Liver (tissue), 9 donors: Measurements from ENCODE around the gene TMEM41A. TPM values are rescaled to one million over a fixed set of nuclear protein-coding genes. Genes with fewer than 3 reads are reported as not detected.

Experiments
- DNase-seq: peaks from one replicate; pipeline ENCODE4 v3.0.0-alpha.2; 2017; ENCODE audit warnings: low spot score
- H3K27ac ChIP-seq, 2 donors: one replicate each; pipeline ENCODE4 v1.7.0; 2013; ENCODE audit warnings: inconsistent platforms in 2 of 2, low read length in 2 of 2, control low read depth in 1 of 2, low read depth in 1 of 2, mild to moderate bottlenecking in 1 of 2
- H3K27me3 ChIP-seq, 4 donors: one replicate each; pipeline versions ENCODE4 v1.6.1 to v1.7.0; 2013; ENCODE audit warnings: low read length in 3 of 4, inconsistent platforms in 1 of 4, mild to moderate bottlenecking in 1 of 4, moderate library complexity in 1 of 4; ENCODE audit not compliant: control insufficient read depth in 4 of 4, insufficient read depth in 4 of 4
- H3K36me3 ChIP-seq, 4 donors: one replicate each; pipeline versions ENCODE4 v1.6.1 to v1.7.0; 2013; ENCODE audit warnings: low read length in 3 of 4, mild to moderate bottlenecking in 3 of 4, low read depth in 1 of 4, moderate library complexity in 1 of 4; ENCODE audit not compliant: control insufficient read depth in 4 of 4, insufficient read depth in 3 of 4
- H3K4me1 ChIP-seq, 4 donors: one replicate each; pipeline versions ENCODE4 v1.6.1 to v1.7.0; 2013; ENCODE audit warnings: low read length in 3 of 4, mild to moderate bottlenecking in 3 of 4, moderate library complexity in 1 of 4; ENCODE audit not compliant: control insufficient read depth in 4 of 4, insufficient read depth in 4 of 4
- H3K4me3 ChIP-seq, 3 donors: one replicate each; pipeline versions ENCODE4 v1.6.1 to v1.7.0; 2013; ENCODE audit warnings: low read length in 3 of 3, control low read depth in 1 of 3, low read depth in 1 of 3, mild to moderate bottlenecking in 1 of 3
- H3K9ac ChIP-seq, 2 donors: one replicate each; pipeline ENCODE4 v1.7.0; 2013; ENCODE audit warnings: low read length in 2 of 2, mild to moderate bottlenecking in 2 of 2, moderate library complexity in 2 of 2, control low read depth in 1 of 2, low read depth in 1 of 2
- H3K9me3 ChIP-seq, 4 donors: one replicate each; pipeline versions ENCODE4 v1.6.1 to v1.7.0; 2013; ENCODE audit warnings: low read length in 3 of 4; ENCODE audit not compliant: control insufficient read depth in 4 of 4
- ATF3 ChIP-seq: IDR thresholded peaks from 2 replicates; pipeline ENCODE4 v1.6.1; 2016; ENCODE audit warnings: antibody characterized with exemption
- RXRA ChIP-seq, 2 donors: IDR thresholded peaks; 2 replicates each; pipeline ENCODE4 v1.6.1; 2017 to 2018; ENCODE audit warnings: antibody characterized with exemption in 2 of 2, mild to moderate bottlenecking in 1 of 2
- WGBS: extraction: QIAGEN DNeasy Blood & Tissue Kit; methylation state at CpG from one replicate; pipeline ENCODE4 v1.1.7; 2013; 5-methylcytosine and 5-hydroxymethylcytosine counted together
- polyA plus RNA-seq, 2 donors: library from polyadenylated mRNA; stranded (reverse) in 1 of 2; unstranded in 1 of 2; fragments of 200-250 nt in 1 of 2; fragments of >200 nt in 1 of 2; fragmentation: Nextera tagmentation in 1 of 2; extraction: Ambion mirVana in 1 of 2; gene quantifications; one replicate each; pipeline versions ENCODE4 v1.2.1 to v1.2.3, GENCODE V29; 2013 to 2015
- total RNA-seq, 2 donors: library from RNA; depleted of rRNA; stranded (reverse); fragments of >200 nt; gene quantifications; one replicate each; pipeline ENCODE4 v1.2.3, GENCODE V29; 2014
- donor health status: healthy.
- donor health status: healthy.
- donor health status: healthy.
- donor health status: healthy.
- donor health status: healthy.

TMEM41A gene
- total and polyA plus RNA-seq, 4 donors, result 9.5 to 19.6 (median 12.9) TPM

- TF ChIP-seq ATF3, result no peak
Observed at GRCh38 chr3:185442031-185442430, 56.8 kb downstream of the TMEM41A start (continued).

DNA sequence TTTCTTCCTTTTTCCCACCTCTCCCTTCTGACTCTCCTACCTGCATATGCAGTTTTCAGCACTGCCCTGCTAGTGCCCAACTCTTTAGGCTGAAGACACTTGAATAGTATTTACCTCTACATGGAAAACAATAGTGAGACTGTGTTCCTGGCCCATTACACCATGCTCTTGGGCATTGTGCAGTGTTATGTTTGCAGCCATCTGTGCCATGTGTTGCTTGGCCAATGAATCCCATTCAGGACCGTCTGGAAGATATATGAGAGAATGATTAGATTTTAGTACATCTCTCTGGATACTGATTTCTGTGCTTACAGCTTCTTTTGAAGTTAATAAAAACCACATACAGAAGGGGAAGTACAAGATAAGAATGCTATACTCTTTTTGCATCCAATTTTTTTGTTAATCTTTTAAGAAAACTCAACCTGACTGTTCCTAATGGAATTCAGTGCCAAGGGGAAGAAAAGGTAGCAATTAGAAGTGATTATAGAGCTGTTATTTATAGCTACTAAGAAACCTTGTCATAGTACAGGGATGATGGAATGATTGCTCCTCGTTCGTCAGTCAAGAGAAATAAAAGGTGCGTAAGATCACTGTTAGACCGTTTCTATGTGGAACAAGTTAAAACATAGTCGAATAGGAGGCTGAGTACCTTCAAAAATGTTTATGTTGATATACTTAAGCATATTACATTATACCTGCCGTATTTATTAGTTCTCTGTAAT is 58.9 kb downstream of the TMEM41A start:
- DNase-seq, result no peak
- TF ChIP-seq RXRA (IDR thresholded peaks at IDR 0.05), result no peak
- Histone ChIP-seq H3K4me3 (no peak overlapping the region), H3K9ac (no peak overlapping the region), H3K27ac (no peak overlapping the region), H3K9me3 (no peaks in the 10 kb centered on the region), H3K4me1 (no peaks in the 10 kb centered on the region), H3K27me3 (no peaks in the 10 kb centered on the region), H3K36me3 (peaks cover 0 to 41% (median 21%) of the 10 kb centered on the region in 4 donors)
- WGBS, result 94% methylated on average over 7 of the region's 7 CpGs

Other genes starting within 250 kb of the TMEM41A start
- gene EHHADH, start 245.0 kb downstream of the TMEM41A start, total RNA-seq, result 100 to 1,000 TPM in 1 of 2 donors, 10 to 100 TPM in 1; 44.3 to 378 TPM
- 100 to 1,000 TPM in 1 of 2 donors, 10 to 100 TPM in 1; 72.5 to 117 TPM for gene EHHADH, start 245.0 kb downstream of the TMEM41A start, polyA plus RNA-seq
- 10 to 100 TPM; 17.7 to 35.3 TPM for gene MAP3K13, start 135.9 kb downstream of the TMEM41A start, total RNA-seq
- gene MAP3K13, start 135.9 kb downstream of the TMEM41A start, polyA plus RNA-seq, result 10 to 100 TPM; 11.3 to 38.1 TPM
- under 1 TPM; under 0.01 to 0.23 TPM for gene LIPH, start 53.6 kb upstream of the TMEM41A start, total RNA-seq
- gene LIPH, start 53.6 kb upstream of the TMEM41A start, polyA plus RNA-seq, result under 1 TPM in 1 of 2 donors, not detected in 1; 0.09 TPM
- 10 to 100 TPM; 13.4 to 23.3 TPM for gene SENP2, start 87.3 kb upstream of the TMEM41A start, total RNA-seq
- gene SENP2, start 87.3 kb upstream of the TMEM41A start, polyA plus RNA-seq, result 1 to 10 TPM; 7.9 to 9.3 TPM